Fibroblast of peridontal ligament (primary cell): Measurements from ENCODE around the gene RAB1B.

Experiments used
- DNase-seq: peaks from one replicate; pipeline ENCODE4 v3.0.0-alpha.2; 2010; ENCODE audit errors: extremely low read depth

Gene RAB1B

GRCh38 chr11:66322732-66323427, 54.4 kb downstream of the RAB1B start:
- DNase-seq = peak; percentile 67

- no peak for DNase-seq
Observed at GRCh38 chr11:66323684-66324083, 55.2 kb downstream of the RAB1B start.

GRCh38 chr11:66324664-66325063, 56.2 kb downstream of the RAB1B start:
- peak; percentile 36 for DNase-seq

GRCh38 chr11:66325263-66325671, 56.8 kb downstream of the RAB1B start:
- DNase-seq = no peak

- DNase-seq = peak; percentile 41
Observed at GRCh38 chr11:66326261-66327111, 58.0 kb downstream of the RAB1B start.
